ENCODE data around the gene NR1D2. TPM values are rescaled to one million over a fixed set of nuclear protein-coding genes. Genes with fewer than 3 reads are reported as not detected.

Gene NR1D2
- total RNA-seq, 1 donor from 2014 or later: 3.3 TPM

- H3K27ac Mint-ChIP-seq: no peak overlapping the region
- H3K4me3 Mint-ChIP-seq (ENCODE audit: low read depth): no peak overlapping the region
- no peak for DNase-seq (ENCODE audit: low spot score)
- H3K4me1 Mint-ChIP-seq (ENCODE audit: low read depth): no peaks in the 10 kb centered on the region
- H3K27me3 Mint-ChIP-seq (ENCODE audit: low read depth): peaks cover 37% of the 10 kb centered on the region
- intact Hi-C loops (cut with micrococcal nuclease): no loop called here
- H3K9me3 Mint-ChIP-seq: no peaks in the 10 kb centered on the region
- no peaks in the 10 kb centered on the region for H3K36me3 Mint-ChIP-seq (ENCODE audit: low read depth)
Observed at GRCh38 chr3:23938688-23939087, 6.4 kb upstream of the NR1D2 start.

- Mint-ChIP-seq H3K27me3 (ENCODE audit: low read depth) (peaks cover 41% of the 10 kb centered on the region), H3K36me3 (ENCODE audit: low read depth) (no peaks in the 10 kb centered on the region), H3K27ac (no peak overlapping the region), H3K4me1 (ENCODE audit: low read depth) (peaks cover 4% of the 10 kb centered on the region), H3K4me3 (ENCODE audit: low read depth) (no peak overlapping the region), H3K9me3 (no peaks in the 10 kb centered on the region)
- intact Hi-C loops (cut with micrococcal nuclease): loop anchor here (10.0 kb wide), 1 partner anchor 496 kb away; no protein-coding TSS in a partner anchor
- DNase-seq (ENCODE audit: low spot score): no peak
Observed at GRCh38 chr3:23940775-23941174, 4.3 kb upstream of the NR1D2 start.

GRCh38 chr3:23941440-23941839, 3.6 kb upstream of the NR1D2 start:
- H3K4me3 Mint-ChIP-seq (ENCODE audit: low read depth): no peak overlapping the region
- no peaks in the 10 kb centered on the region for H3K36me3 Mint-ChIP-seq (ENCODE audit: low read depth)
- H3K9me3 Mint-ChIP-seq: no peaks in the 10 kb centered on the region
- H3K27ac Mint-ChIP-seq: no peak overlapping the region
- peaks cover 4% of the 10 kb centered on the region for H3K4me1 Mint-ChIP-seq (ENCODE audit: low read depth)
- DNase-seq (ENCODE audit: low spot score): no peak
- intact Hi-C loops (cut with micrococcal nuclease): loop anchor here (10.0 kb wide), 1 partner anchor 497 kb away; no protein-coding TSS in a partner anchor
- peaks cover 41% of the 10 kb centered on the region for H3K27me3 Mint-ChIP-seq (ENCODE audit: low read depth)

- Mint-ChIP-seq H3K36me3 (ENCODE audit: low read depth) (no peaks in the 10 kb centered on the region), H3K27ac (no peak overlapping the region), H3K4me3 (ENCODE audit: low read depth) (no peak overlapping the region), H3K4me1 (ENCODE audit: low read depth) (peaks cover 9% of the 10 kb centered on the region), H3K9me3 (no peaks in the 10 kb centered on the region), H3K27me3 (ENCODE audit: low read depth) (peaks cover 35% of the 10 kb centered on the region)
- DNase-seq (ENCODE audit: low spot score): no peak
- intact Hi-C loops (cut with micrococcal nuclease): loop anchor here (10.0 kb wide), 1 partner anchor 498 kb away; no protein-coding TSS in a partner anchor
Observed at GRCh38 chr3:23942546-23942945, 2.5 kb upstream of the NR1D2 start.

GRCh38 chr3:23944007-23944783, 891 bp upstream of the NR1D2 start:
- Mint-ChIP-seq H3K4me1 (ENCODE audit: low read depth) (peaks cover 9% of the 10 kb centered on the region), H3K27ac (peak overlapping the region; percentile 39), H3K9me3 (no peaks in the 10 kb centered on the region), H3K27me3 (ENCODE audit: low read depth) (peaks cover 27% of the 10 kb centered on the region), H3K4me3 (ENCODE audit: low read depth) (peak overlapping the region; percentile 77), H3K36me3 (ENCODE audit: low read depth) (no peaks in the 10 kb centered on the region)
- no peak for DNase-seq (ENCODE audit: low spot score)
- intact Hi-C loops (cut with micrococcal nuclease): loop anchor here (10.0 kb wide), 1 partner anchor 499 kb away; no protein-coding TSS in a partner anchor

GRCh38 chr3:23945663-23945912, 502 bp downstream of the NR1D2 start:
- no peak overlapping the region for H3K27ac Mint-ChIP-seq
- no peaks in the 10 kb centered on the region for H3K9me3 Mint-ChIP-seq
- peaks cover 23% of the 10 kb centered on the region for H3K4me1 Mint-ChIP-seq (ENCODE audit: low read depth)
- H3K4me3 Mint-ChIP-seq (ENCODE audit: low read depth): no peak overlapping the region
- intact Hi-C loops (cut with micrococcal nuclease): loop anchor here (1.0 to 10.0 kb wide), 3 partner anchors 28 to 743 kb away; partner anchors contain the start of genes RPL15 and UBE2E2
- peaks cover 25% of the 10 kb centered on the region for H3K27me3 Mint-ChIP-seq (ENCODE audit: low read depth)
- no peaks in the 10 kb centered on the region for H3K36me3 Mint-ChIP-seq (ENCODE audit: low read depth)
- DNase-seq (ENCODE audit: low spot score): no peak

GRCh38 chr3:23945913-23946687, 1.0 kb downstream of the NR1D2 start:
- intact Hi-C loops (cut with micrococcal nuclease): loop anchor here (1.0 to 10.0 kb wide), 4 partner anchors 29 to 744 kb away; partner anchors contain the start of genes RPL15 and UBE2E2
- Mint-ChIP-seq H3K4me3 (ENCODE audit: low read depth) (peak overlapping the region; percentile 80), H3K27ac (peak overlapping the region; percentile 85), H3K4me1 (ENCODE audit: low read depth) (peaks cover 23% of the 10 kb centered on the region), H3K27me3 (ENCODE audit: low read depth) (peaks cover 23% of the 10 kb centered on the region), H3K9me3 (no peaks in the 10 kb centered on the region), H3K36me3 (ENCODE audit: low read depth) (no peaks in the 10 kb centered on the region)
- peak; percentile 91 for DNase-seq (ENCODE audit: low spot score)

GRCh38 chr3:23948761-23949160, 3.7 kb downstream of the NR1D2 start:
- H3K9me3 Mint-ChIP-seq: no peaks in the 10 kb centered on the region
- peaks cover 23% of the 10 kb centered on the region for H3K4me1 Mint-ChIP-seq (ENCODE audit: low read depth)
- no peak overlapping the region for H3K27ac Mint-ChIP-seq
- H3K4me3 Mint-ChIP-seq (ENCODE audit: low read depth): no peak overlapping the region
- peaks cover 9% of the 10 kb centered on the region for H3K27me3 Mint-ChIP-seq (ENCODE audit: low read depth)
- intact Hi-C loops (cut with micrococcal nuclease): loop anchor here (5.0 to 10.0 kb wide), 2 partner anchors 504 to 746 kb away; partner anchors contain the start of gene UBE2E2
- H3K36me3 Mint-ChIP-seq (ENCODE audit: low read depth): no peaks in the 10 kb centered on the region
- no peak for DNase-seq (ENCODE audit: low spot score)

- DNase-seq (ENCODE audit: low spot score): no peak
- Mint-ChIP-seq H3K27me3 (ENCODE audit: low read depth) (no peaks in the 10 kb centered on the region), H3K27ac (no peak overlapping the region), H3K9me3 (no peaks in the 10 kb centered on the region), H3K4me3 (ENCODE audit: low read depth) (peak overlapping the region; percentile 30), H3K36me3 (ENCODE audit: low read depth) (no peaks in the 10 kb centered on the region), H3K4me1 (ENCODE audit: low read depth) (peaks cover 19% of the 10 kb centered on the region)
- intact Hi-C loops (cut with micrococcal nuclease): loop anchor here (5.0 to 10.0 kb wide), 2 partner anchors 505 to 747 kb away; partner anchors contain the start of gene UBE2E2
Observed at GRCh38 chr3:23949784-23950183, 4.7 kb downstream of the NR1D2 start.

GRCh38 chr3:23950293-23950692, 5.2 kb downstream of the NR1D2 start:
- Mint-ChIP-seq H3K27ac (no peak overlapping the region), H3K9me3 (no peaks in the 10 kb centered on the region), H3K4me1 (ENCODE audit: low read depth) (peaks cover 19% of the 10 kb centered on the region), H3K36me3 (ENCODE audit: low read depth) (no peaks in the 10 kb centered on the region), H3K4me3 (ENCODE audit: low read depth) (peak overlapping the region; percentile 30), H3K27me3 (ENCODE audit: low read depth) (no peaks in the 10 kb centered on the region)
- DNase-seq (ENCODE audit: low spot score): no peak
- intact Hi-C loops (cut with micrococcal nuclease): no loop called here

- peaks cover 14% of the 10 kb centered on the region for H3K4me1 Mint-ChIP-seq (ENCODE audit: low read depth)
Observed at GRCh38 chr3:23952646-23953045, 7.6 kb downstream of the NR1D2 start.

GRCh38 chr3:23953523-23953922, 8.4 kb downstream of the NR1D2 start:
- intact Hi-C loops (cut with micrococcal nuclease): no loop called here
- no peak overlapping the region for H3K4me3 Mint-ChIP-seq (ENCODE audit: low read depth)
- no peak for DNase-seq (ENCODE audit: low spot score)
- no peaks in the 10 kb centered on the region for H3K36me3 Mint-ChIP-seq (ENCODE audit: low read depth)
- H3K9me3 Mint-ChIP-seq: no peaks in the 10 kb centered on the region
- no peak overlapping the region for H3K27ac Mint-ChIP-seq
- no peaks in the 10 kb centered on the region for H3K27me3 Mint-ChIP-seq (ENCODE audit: low read depth)
- H3K4me1 Mint-ChIP-seq (ENCODE audit: low read depth): peaks cover 14% of the 10 kb centered on the region

More at GRCh38 chr3:23952646-23953045, 7.6 kb downstream of the NR1D2 start:
- Mint-ChIP-seq H3K36me3 (ENCODE audit: low read depth) (no peaks in the 10 kb centered on the region), H3K9me3 (no peaks in the 10 kb centered on the region), H3K27me3 (ENCODE audit: low read depth) (no peaks in the 10 kb centered on the region), H3K4me3 (ENCODE audit: low read depth) (no peak overlapping the region), H3K27ac (no peak overlapping the region)
- DNase-seq (ENCODE audit: low spot score): no peak
- intact Hi-C loops (cut with micrococcal nuclease): no loop called here

GRCh38 chr3:23954144-23954543, 9.1 kb downstream of the NR1D2 start:
- no peak for DNase-seq (ENCODE audit: low spot score)
- Mint-ChIP-seq H3K27ac (no peak overlapping the region), H3K36me3 (ENCODE audit: low read depth) (no peaks in the 10 kb centered on the region), H3K9me3 (no peaks in the 10 kb centered on the region), H3K4me1 (ENCODE audit: low read depth) (peaks cover 16% of the 10 kb centered on the region), H3K4me3 (ENCODE audit: low read depth) (no peak overlapping the region), H3K27me3 (ENCODE audit: low read depth) (no peaks in the 10 kb centered on the region)
- intact Hi-C loops (cut with micrococcal nuclease): no loop called here
